T-helper 1 cell (primary cell): Measurements from ENCODE around the gene RPLP1.

Experiments used
- DNase-seq, 5 donors: peaks; one replicate each; pipeline ENCODE4 v3.0.0-alpha.2; 2012 to 2020

RPLP1 gene

DNA sequence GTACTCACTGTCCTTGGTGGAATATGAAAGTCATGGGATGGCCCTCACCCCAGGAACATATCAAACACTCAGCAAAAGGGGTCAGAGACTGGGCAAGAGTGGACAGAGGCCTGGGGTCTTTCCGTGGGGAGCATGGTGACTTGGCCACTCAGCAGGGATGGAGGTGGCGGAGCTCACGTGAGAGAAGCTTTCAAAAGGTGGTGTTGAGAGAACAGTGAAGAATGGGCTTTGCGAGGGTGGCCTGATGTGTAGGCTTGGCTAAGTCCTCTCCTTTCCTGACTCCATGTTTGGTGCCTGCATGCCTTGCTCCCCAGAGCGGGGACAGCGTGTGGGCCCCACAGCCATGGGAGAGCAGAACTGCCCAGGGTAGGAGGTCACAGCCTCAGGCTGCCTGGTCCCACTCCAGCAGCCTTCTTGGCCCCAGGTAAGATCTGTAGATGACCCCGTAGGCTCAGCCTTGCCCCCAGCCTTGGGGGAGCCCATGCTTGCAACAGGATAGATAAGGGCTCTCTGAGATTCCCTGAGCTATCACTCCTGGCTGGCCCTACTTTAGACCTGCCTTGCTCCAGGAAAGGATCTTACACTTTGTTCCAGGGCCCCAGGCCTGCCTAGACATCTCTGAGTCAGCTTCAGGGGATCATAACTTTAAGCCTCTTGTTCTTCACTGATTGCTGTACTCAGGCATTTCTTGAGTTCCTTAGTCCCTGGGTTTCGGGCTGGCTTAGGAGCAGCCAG is 17.0 kb downstream of the RPLP1 start:
- no peak for DNase-seq

DNA sequence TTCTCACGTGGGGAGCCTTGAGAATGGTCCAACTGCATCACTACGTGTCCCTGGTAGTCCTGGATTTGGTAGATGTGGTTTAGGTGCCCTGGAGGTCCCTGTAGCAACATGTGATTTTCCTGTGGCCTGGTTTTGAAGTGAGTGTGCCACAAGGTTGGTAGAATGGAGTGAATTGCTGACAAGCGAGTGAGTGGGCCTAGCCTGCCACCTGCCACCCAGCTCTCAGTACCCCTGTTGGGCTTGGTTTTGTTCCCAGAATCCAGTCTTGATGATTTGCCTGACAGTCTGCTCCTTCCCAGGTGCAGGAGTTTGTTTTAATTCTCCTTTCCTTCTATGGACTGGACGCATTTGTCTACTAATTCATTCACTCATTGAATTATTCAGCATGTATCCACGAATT is 19.4 kb downstream of the RPLP1 start:
- no peak for DNase-seq

DNA sequence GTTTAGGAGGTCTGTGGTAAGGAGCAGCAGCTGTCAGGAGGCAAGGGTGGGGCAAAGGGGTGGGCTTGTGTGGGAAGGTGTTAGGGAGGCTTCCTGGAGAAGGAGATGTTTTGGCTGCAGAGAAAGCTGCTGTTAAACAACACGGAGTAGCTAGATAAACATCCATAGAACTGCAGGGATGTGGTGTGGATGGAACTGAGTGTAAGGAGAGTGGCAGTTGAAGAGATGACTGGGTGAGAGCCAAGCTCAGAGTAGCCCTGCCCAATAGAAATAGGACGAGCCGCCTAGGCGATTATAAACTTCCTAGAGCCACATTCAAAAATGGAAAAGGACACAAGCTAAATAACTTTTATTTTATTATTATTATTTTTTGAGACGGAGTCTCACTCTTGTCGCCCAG is 19.9 kb downstream of the RPLP1 start:
- no peak for DNase-seq

DNA sequence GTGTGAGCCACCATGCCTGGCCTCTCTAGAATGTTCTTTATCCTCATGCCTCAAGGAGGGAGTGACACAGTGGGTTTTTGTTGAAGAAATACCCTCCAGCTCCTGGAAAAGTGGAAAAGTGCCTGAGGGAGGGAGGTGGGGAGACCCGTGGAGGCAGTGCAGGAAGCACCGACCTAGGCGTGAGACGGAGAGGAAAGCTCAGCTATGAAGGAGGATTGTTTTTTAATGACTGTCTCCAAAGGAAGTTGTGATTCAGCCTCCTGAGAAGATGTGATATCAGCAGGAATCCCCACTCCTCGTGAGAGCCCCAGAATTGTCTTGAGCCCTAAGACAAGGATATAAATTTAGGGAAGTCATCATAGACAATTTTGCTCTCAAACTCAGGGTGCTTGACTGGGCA is 21.7 kb downstream of the RPLP1 start:
- DNase-seq: no peak

DNA sequence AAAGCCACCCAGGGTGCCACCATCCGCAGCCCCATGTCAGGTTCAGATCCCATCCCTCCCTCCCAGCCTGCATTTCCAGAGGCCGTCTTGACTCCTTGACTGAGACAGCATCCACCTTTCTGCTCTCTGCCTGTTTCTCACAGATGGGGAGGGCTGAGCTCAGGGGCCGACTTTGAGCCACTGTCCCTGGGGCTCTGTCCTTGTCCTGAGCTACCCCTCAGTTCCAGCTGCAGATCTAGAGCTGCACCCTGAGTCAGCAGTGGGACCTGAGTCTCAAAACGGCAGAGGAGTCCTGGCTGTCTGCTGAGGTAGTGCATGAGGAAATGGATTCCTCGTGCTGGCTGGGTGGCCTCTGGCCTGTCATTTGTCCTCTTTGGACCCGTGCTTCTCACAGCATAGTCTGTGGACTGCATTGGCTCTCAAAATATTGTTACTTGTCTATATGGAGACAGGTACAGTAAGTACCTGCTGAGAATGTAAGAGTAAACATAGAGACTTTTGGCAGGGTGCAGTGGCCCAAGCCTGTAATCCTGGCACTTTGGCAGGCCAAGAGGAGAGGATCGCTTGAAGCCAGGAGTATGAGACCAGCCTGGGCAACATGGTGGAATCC is 22.3 kb downstream of the RPLP1 start:
- no peak for DNase-seq

DNA sequence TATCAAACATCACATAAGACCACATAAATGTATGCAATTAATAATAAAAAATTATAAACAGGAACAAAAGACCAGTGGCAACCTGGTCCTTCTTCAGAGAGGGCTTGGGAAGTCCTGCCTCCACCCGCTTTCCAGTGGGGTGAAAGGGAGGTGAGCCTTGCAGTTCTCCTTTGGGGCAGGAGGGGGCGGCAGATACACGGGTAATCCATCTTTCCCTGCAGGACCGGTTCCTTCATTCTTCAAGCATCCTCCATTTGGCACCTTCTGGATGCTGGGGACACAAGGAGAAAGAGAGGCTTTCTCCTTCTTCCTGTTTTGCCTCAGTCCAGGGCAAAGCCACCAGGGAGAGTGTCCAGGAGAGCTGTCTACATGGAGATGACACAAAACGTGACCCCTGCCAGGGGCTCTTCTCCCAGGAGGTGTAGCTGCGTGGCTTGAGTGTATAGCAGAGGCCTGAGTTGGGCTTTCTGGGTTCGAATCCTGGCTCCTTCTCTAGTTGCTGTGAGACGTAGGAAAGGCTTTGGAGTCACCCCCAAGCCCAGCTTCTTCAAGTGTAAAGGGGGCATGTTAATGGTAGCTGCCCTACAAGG is 23.2 kb downstream of the RPLP1 start:
- DNase-seq: peak in 4 of 5 donors; percentile 47 to 73 (median 56)

DNA sequence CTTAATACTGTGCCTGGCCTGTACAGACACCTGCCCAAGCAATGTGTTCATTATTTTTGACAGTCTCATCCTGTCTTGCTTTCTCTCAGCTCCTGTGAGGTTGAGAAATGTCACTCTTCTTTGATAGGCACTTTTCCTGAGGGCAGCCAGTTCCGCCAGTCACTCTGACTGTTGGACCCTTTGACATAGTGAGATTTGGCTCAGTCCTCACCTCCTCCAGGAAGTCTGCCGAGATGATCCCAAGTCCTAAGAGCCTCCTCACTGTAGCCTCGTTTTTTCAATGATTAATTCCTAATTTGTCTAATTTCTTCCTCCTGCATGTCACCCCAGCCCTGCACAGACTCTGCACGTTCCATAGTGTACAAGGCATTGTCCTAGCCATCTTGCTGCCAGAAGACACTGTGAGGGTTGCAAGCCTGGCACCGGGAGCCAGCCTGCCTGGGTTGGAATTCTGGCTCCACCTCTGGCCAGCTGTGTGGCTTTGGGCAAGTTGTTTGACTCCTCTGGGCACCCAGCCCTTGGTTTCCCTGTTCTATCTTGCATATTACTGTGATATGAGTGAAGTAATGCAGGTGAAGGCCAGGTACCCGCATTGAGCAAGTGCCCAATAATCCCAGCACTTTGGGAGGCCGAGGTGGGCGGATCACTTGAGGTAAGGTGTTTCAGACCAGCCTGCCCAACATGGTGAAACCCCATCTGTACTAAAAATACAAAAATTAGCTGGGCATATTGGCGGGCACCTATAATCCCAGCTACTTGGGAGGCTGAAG is 24.3 kb downstream of the RPLP1 start:
- no peak for DNase-seq

DNA sequence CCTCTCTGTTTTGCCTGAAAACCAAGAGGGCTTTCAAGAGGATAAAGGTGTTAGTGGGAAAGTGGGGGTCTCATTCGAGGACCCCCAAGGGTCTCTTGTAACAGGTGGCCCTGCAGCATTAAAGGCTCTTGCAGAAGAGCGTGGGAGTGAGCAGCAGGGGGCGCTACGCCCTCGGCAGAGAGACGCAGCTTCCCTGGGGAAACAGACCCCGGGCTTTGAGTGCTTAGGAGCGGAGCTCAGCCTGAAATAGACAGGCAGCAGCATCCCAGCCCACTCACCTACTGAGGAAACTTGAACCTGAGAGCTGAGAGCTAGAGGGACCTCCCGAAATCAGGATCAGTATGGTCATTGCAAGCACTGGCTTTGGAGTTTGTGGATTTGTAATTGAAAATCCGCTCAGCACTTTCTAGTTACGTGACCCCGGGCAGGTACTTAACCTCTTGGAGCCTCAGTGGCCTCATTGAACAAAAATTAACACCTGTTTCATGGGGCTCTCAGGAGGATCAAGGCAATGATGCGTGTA is 25.7 kb downstream of the RPLP1 start:
- peak in 3 of 5 donors; percentile 28 to 33 (median 29) for DNase-seq

DNA sequence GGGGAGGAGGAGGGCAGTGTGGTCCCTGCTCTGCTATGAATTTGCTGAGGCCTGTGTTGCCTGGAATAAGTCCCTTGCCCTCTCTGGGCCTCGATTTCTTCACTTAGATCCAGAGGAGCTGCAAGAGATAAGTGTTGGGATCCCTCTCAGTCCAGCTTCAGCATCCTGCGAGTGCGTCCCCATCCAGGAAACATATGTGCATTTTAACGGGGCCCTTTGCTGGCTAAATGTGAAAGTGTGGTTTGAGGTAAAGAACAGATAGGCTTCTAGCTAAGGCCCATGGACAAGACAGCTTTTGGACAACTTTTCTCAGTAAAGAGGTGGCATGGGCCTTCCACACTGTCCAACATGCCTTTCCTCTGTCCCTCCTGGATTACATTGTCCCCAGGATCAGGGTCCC is 26.5 kb downstream of the RPLP1 start:
- DNase-seq: no peak

DNA sequence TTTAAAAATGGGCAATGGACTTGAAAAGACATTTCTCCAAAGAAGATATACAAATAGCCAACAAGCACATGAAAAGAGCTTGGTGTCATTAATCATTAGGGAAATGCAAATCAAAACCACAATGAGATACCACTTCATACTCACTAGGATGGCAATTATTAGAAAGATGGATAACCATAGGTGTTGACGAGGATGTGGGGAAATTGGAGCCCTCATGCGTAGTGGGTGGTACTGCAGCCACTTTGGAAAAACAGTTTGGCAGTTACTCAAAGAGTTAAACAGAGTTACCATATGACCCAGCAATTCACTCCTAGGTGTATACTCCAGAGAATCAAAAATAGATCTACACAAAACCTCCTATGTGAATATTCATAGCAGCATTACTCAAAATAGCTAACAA is 27.4 kb downstream of the RPLP1 start:
- no peak for DNase-seq

DNA sequence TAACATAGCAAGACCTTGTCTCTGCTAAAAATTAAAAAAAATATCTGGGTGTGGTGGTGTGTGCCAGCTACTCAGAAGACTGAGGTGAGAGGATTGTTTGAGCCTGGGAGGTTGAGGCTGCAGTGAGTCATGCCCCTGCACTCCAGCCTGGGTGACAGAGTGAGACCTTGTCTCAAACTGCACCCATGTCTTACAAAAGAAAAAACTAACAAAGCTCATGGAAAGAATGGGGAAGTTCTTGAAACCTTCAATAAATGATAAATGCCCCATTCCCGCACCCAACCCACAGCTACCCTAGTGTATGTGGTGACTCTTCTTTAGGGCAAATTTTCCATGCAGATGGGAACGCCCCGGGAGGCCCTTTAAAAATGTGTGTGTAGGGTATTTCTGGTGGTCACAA is 28.3 kb downstream of the RPLP1 start:
- no peak for DNase-seq

DNA sequence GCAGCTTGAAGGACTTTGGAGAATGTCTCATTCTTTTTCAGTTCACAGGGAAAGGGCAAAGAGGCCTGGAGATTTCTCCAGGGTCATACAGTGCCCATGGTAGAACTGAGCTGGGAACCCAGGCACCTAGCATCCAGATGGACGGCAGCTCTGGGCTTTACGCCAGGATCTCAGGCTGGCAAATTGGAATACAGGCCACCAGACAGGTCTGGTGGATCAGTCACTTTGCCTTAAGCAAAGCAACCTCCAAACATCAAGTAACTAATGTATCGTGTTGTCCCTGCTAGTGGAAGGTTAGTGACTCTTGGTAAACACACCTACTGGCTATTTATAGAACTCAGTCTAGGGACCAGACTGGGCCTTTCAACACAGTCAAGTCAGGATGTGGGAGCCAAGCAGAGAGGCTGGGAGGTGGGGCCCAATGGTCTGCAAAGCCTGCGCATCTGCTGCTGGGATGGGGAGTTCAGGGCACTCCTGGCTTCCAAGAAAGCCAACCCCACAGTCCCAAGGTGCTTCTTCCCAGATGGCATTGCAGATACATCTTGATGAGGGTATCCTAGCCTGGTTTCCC is 30.2 kb downstream of the RPLP1 start:
- DNase-seq: no peak

DNA sequence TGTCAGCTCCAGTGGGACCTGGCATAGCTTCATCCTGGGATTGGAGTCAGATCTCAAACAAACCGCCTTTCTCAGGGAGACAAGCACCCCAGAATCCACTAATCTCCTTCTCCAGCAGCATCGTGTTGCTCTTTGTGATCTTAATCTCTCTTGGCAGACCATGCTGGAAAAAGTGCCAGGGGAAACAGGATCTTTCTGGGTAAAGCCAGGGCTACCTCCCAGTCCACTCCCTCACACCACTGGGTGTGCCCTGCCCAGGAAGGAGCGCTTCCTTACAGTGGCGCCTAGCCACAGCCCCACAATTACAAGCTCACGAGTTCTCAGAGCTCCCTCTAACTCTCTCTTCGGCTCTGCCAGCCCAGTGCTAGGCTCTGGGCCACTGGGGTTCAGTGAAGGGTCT is 32.2 kb downstream of the RPLP1 start:
- DNase-seq: no peak

DNA sequence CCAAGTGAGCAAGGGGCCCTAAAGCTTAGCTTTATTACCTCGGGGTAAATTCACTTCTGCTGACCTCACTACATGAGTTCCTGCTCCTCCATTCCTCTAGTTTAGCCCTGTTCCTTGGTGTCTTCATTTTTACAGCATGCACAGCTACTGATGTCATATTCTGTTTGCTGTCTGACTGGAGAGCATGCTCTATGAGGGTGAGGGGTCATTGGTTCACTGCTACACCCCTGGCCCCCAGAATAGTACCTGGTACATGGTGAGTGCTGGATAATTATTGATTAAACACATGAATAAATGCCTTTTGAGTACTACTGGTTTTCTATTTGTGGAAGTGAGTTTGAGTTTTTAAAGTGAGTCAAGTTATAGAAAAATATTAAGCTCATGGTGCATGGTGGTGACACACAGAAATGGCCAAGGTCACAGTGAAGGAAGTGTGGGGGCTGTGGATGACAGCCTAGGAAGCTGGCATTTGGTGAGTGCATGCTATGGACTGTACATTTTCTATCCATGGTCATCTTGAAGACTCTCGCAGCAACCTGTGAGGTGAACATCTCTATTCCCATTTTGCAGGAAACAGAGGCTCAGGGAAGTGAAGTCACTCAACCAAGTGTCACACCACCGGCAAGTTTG is 34.0 kb downstream of the RPLP1 start:
- no peak for DNase-seq

DNA sequence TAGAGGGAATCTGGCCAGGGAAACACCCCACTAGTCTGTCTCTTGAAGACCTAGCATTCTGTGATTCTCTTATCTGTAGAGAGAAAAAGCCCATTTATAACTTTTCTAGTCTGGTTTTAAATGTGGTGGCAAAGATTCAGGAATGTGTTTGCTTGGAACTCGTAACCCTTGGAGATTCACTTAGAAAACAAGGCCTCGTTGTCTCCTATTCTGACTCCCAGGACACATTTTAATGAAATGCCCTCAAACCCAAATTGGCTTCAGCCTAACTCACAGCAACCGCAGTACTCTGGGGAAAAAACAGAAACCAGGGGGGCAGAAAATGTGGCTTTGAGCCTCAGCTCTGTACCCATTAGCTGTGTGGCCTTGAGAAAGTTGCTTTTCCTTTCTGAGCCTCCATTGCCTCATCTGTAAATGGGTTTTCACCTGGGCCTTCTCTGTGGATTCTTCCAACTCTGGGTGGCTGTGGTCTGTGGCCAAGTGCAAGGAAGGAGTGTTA is 36.5 kb downstream of the RPLP1 start:
- DNase-seq: no peak

DNA sequence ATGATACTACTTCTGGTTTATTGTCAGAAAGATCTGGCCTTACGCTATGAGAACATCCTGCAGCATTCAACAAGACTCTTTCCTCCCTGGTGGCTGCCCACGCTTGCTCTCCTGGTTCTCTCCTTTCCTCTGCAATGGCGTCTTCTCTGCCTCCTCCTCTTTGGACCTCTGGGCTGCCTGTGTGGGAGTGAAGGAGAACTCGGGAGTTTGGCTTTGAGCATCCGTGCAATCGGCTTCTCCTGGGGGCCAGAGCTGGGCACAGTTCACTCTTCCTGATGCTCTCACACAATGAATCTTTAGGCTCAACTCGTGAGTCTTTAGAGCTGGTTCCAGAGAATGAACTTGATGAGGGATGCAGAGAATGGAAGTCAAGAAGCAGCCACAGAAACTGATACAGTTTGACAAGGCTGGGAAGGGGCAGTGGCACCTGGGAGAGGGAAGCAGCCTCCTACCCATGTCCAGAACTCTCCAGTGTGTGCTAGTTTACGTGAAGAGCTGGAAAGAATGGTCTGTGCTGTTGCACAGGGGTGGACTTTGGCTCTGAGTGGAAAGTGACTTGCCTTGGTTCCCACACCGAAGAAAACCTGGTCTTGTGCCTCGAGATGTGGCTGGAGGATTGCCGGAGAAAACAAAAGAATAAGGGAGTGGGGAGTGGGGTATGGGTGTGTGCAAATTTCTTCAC is 37.9 kb downstream of the RPLP1 start:
- no peak for DNase-seq

DNA sequence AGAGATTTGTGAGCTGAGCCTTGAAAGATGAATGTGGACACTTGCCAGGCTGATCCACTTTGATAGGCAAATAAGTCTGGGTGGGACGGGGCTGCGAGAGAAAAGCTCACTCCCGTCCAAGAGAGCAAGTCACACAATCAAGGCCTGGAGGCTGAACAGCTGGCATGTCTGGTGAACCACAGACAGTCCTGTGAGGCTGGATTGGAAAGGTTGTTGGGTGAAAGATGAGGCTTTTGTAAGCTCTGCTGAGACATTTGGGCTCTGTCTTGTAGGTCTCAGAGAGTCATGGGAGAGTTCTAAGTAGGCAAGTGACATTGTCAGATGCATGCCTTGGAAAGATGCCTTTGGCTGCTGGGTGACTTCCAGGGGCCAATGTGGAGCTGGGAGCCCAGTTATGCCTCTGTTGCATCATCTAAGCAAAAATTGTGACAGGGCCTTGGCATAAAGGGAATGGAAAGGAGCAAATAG is 38.5 kb downstream of the RPLP1 start:
- no peak for DNase-seq

DNA sequence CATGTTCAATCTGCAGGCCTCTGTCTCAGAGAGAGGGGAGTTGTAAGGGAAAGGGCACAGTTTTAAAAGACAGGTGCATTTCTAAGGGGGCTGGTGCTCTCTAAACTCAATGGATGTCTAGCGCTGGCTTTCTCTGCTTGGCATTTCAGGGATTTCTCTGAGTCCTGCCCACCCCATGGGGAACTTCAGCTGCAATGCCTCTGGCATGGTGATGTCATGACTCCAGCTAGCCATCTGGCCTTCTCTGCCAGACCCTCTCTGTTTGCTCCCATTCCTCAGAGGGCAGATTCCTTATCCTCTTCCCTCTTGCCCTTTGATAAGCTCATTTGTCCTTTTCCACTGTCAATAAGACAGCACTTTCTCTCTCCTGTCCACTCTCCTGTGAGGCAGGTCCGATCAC is 40.8 kb downstream of the RPLP1 start:
- no peak for DNase-seq

DNA sequence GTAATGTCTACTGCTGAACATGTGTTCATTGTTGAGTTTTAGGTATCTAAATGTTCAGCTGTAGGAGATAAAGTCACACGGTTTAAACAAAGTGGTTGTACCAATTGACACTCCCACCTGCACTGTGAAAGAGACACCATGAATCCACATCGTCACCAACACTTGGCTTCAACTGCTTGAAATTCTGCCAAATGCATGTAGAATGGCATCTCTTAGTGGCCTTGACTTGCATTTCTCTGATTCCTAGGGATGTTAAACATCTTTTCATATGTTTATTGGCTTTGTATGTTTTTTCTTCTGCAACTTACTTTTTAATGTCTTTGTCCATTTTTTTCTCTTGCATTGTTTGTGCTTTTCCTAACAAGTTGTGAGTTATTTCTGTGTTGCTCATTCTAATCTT is 43.4 kb downstream of the RPLP1 start:
- no peak for DNase-seq

DNA sequence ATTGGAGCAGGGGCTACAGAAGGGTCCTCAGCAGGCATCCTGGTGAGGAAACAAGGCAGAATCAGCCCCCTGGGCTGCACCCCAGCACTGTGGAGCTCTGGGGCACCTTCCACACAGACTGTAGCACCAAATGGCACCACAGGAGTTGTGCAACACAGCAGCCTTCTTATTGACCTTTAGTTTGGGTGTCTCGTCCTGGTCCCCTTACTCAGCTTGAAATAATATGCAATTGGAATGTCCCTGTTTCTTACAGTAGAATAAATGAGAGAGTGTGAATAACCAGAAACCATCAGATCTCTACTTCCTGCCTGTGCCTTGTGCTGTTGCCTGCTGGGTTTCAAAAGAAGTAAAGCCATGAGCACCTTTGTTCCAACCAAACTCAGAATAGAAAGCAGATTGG is 44.5 kb downstream of the RPLP1 start:
- DNase-seq: no peak

DNA sequence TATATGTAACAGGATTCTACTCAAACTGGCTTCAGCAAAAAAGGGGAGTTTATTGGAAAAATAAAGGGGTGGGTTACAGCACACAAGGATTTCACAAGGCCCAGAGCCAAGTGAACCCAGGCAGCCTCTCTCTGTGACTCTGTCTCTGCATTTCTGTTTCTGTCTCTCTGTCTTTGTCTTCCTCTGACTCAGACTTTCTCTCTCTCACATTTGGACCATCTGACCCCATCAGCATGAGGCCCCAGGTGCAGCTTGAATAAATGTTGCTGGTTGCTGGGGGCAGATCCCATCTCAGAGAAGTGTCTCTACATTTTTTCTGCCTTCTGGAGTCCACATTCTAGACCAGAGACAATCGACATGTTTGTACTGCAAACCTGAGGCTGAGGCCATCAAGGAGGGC is 45.0 kb downstream of the RPLP1 start:
- no peak for DNase-seq

DNA sequence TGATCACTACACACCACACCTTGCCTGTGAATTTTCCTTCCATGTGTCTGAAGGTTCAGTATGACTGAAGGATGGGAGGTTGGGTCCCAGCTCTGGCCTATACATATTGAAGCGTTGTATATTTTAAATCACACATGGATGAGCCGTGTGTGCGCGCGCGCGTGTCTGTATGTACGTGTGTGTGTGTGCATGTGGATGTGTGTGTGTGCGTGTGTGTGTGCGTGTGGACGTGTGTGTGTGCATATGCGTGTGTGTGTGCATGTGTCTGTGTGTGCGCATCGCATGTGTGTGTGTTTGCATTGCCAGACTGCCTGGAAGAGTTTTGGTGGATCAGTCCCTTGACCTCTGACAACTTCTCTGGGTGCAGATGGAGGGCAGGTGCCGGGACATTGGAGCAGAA is 45.7 kb downstream of the RPLP1 start:
- no peak for DNase-seq
